ENCODE measurements around the gene NDUFS8.

GRCh38 chr11:68080860-68081259 lies 50.4 kb downstream of the NDUFS8 start:
- TF ChIP-seq POLR2A (IDR thresholded peaks at IDR 0.05), result no peak
- TF ChIP-seq CTCF (IDR thresholded peaks at IDR 0.05), result no peak
- TF ChIP-seq POLR2AphosphoS5 (IDR thresholded peaks at IDR 0.05), result no peak

Measured in transverse colon (tissue), 4 donors.